Upper lobe of right lung (tissue), 1 donor: ENCODE results near the gene CFAP70. TPM values are rescaled to one million over a fixed set of nuclear protein-coding genes. Genes with fewer than 3 reads are reported as not detected.
A peak's percentile ranks its signal among the peaks of the same experiment; 100 is the strongest.

ENCODE experiments used
- ATAC-seq: fragments of 200-7000 bp; cut with Tn5 transposase; one replicate; pipeline ENCODE4 v1.9.1; 2020; ENCODE audit warnings: mild to moderate bottlenecking, moderate library complexity
- DNase-seq: peaks from one replicate; pipeline ENCODE4 v3.0.0-alpha.2; 2020
- H3K27ac ChIP-seq: fragments of 200-600 bp; one replicate; pipeline ENCODE4 v1.8.0; 2022
- H3K27me3 ChIP-seq: fragments of 200-600 bp; one replicate; pipeline ENCODE4 v1.8.0; 2022; ENCODE audit warnings: mild to moderate bottlenecking
- H3K36me3 ChIP-seq: fragments of 200-600 bp; one replicate; pipeline ENCODE4 v1.8.0; 2022
- H3K4me1 ChIP-seq: fragments of 200-600 bp; one replicate; pipeline ENCODE4 v1.8.0; 2022
- H3K4me3 ChIP-seq: fragments of 200-600 bp; one replicate; pipeline ENCODE4 v1.8.0; 2022; ENCODE audit warnings: mild to moderate bottlenecking
- H3K9me3 ChIP-seq: fragments of 200-600 bp; one replicate; pipeline ENCODE4 v1.8.0; 2022
- CTCF ChIP-seq: fragments of 200-600 bp; IDR thresholded peaks from one replicate; pipeline ENCODE4 v1.8.0; 2022; ENCODE audit warnings: antibody characterized with exemption
- intact Hi-C: fragments of 100-400 bp; cut with DNase I; formaldehyde crosslinking; loops from one replicate; pipeline ENCODE4 v1.11.0; 2022
- total RNA-seq: library from RNA; stranded (reverse); fragmentation: NEBNext Ultra II Directional; extraction: Animal tissue kit (Norgen Biotek cat#: 25700); gene quantifications from one replicate; pipeline ENCODE4 v1.2.1, GENCODE V29; 2021
- donor health status: DM: no; HTN: yes; CAD: no; lungs with severe emphysema.

The CFAP70 gene
- total RNA-seq, 1 donor from 2014 or later: 2.7 TPM

GRCh38 chr10:73210395-73211105 is 148.1 kb downstream of the CFAP70 start:
- H3K4me1 ChIP-seq: no peaks in the 10 kb centered on the region
- intact Hi-C loops: no loop called here
- H3K9me3 ChIP-seq: no peaks in the 10 kb centered on the region
- no peak overlapping the region for H3K4me3 ChIP-seq
- H3K36me3 ChIP-seq: peaks cover 11% of the 10 kb centered on the region
- TF ChIP-seq CTCF: no peak
- ATAC-seq (no peak), DNase-seq (no peak)
- H3K27me3 ChIP-seq: no peaks in the 10 kb centered on the region
- H3K27ac ChIP-seq: no peak overlapping the region

- Histone ChIP-seq H3K36me3 (peaks cover 11% of the 10 kb centered on the region), H3K4me3 (no peak overlapping the region), H3K27ac (no peak overlapping the region), H3K27me3 (no peaks in the 10 kb centered on the region), H3K9me3 (no peaks in the 10 kb centered on the region), H3K4me1 (no peaks in the 10 kb centered on the region)
- intact Hi-C loops: no loop called here
- ATAC-seq (no peak), DNase-seq (no peak)
- no peak for TF ChIP-seq CTCF
Observed at GRCh38 chr10:73209705-73210104, 149.0 kb downstream of the CFAP70 start.

- DNase-seq (no peak), ATAC-seq (no peak)
- H3K36me3 ChIP-seq: peaks cover 11% of the 10 kb centered on the region
- no peaks in the 10 kb centered on the region for H3K9me3 ChIP-seq
- no peaks in the 10 kb centered on the region for H3K27me3 ChIP-seq
- intact Hi-C loops: no loop called here
- TF ChIP-seq CTCF: no peak
- no peak overlapping the region for H3K27ac ChIP-seq
- H3K4me1 ChIP-seq: no peaks in the 10 kb centered on the region
- H3K4me3 ChIP-seq: no peak overlapping the region
Observed at GRCh38 chr10:73207883-73208282, 150.8 kb downstream of the CFAP70 start.

GRCh38 chr10:73206385-73206784 is 152.3 kb downstream of the CFAP70 start:
- intact Hi-C loops: no loop called here
- no peak for ATAC-seq

GRCh38 chr10:73205890-73206289 is 152.8 kb downstream of the CFAP70 start:
- H3K36me3 ChIP-seq: peaks cover 11% of the 10 kb centered on the region
- no peak overlapping the region for H3K4me3 ChIP-seq
- H3K4me1 ChIP-seq: no peaks in the 10 kb centered on the region
- H3K27me3 ChIP-seq: no peaks in the 10 kb centered on the region
- no peak for DNase-seq
- no peak overlapping the region for H3K27ac ChIP-seq
- TF ChIP-seq CTCF: no peak
- ATAC-seq: peak; percentile 68
- intact Hi-C loops: no loop called here
- no peaks in the 10 kb centered on the region for H3K9me3 ChIP-seq

More at GRCh38 chr10:73206385-73206784, 152.3 kb downstream of the CFAP70 start:
- H3K4me1 ChIP-seq: no peaks in the 10 kb centered on the region
- no peaks in the 10 kb centered on the region for H3K9me3 ChIP-seq
- no peak for DNase-seq
- H3K4me3 ChIP-seq: no peak overlapping the region
- H3K36me3 ChIP-seq: peaks cover 11% of the 10 kb centered on the region
- TF ChIP-seq CTCF: no peak
- H3K27me3 ChIP-seq: no peaks in the 10 kb centered on the region
- no peak overlapping the region for H3K27ac ChIP-seq

- TF ChIP-seq CTCF: no peak
- Histone ChIP-seq H3K4me1 (no peaks in the 10 kb centered on the region), H3K36me3 (peaks cover 6% of the 10 kb centered on the region), H3K4me3 (no peak overlapping the region), H3K27ac (no peak overlapping the region), H3K9me3 (no peaks in the 10 kb centered on the region), H3K27me3 (no peaks in the 10 kb centered on the region)
- peak; percentile 35 for ATAC-seq
- intact Hi-C loops: no loop called here
- no peak for DNase-seq
Observed at GRCh38 chr10:73205081-73205480, 153.6 kb downstream of the CFAP70 start.
